Ishikawa (cell line): ENCODE results near the gene ELOVL3.

Experiments
- TCF12 ChIP-seq: IDR thresholded peaks from 2 replicates; pipeline ENCODE4 v1.6.1; 2012; ENCODE audit warnings: low read depth
- YY1 ChIP-seq: IDR thresholded peaks from 2 replicates; pipeline ENCODE4 v1.6.1; 2012; ENCODE audit warnings: low read depth

DNA sequence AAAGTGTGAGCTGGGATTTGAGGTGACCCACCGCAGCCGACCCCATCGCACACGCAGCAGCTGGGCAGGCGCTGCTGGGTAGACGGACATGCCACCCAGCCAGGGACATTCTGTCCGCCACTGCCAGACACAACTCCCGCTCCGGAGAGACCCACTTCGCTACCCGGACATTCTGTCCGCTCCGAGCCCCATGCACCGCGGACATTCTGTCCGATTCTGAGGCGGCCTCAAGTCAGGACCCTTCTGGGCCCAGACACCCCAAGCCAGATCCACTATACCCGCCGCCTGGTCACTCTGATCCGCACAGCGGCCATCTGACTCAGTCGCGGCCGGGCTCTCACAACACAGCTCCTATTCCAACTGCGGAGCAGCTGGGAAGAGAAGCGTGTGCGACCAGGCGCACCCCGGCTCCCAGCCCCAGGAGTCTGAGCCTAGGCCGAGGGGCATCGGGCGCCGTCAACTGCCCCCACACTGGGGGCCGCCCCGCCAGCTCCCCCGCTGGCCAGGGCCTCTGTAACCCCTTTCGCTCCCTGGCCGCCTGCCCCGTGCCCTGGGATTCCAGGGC, 14.4 kb downstream of the ELOVL3 start:
- TF ChIP-seq TCF12 (no peak), YY1 (no peak)
